Activated naive CD8-positive, alpha-beta T cell treated with anti-CD3 and anti-CD28 coated beads, Interleukin-2, amount 10 ng/mL, durations not matched to agents 7 days and 5 days (primary cell): ENCODE results near the gene ASB10. TPM values are rescaled to one million over a fixed set of nuclear protein-coding genes. Genes with fewer than 3 reads are reported as not detected.

Experiments used
- ATAC-seq: fragments of 150-1000 bp; cut with Tn5 transposase; one replicate; pipeline ENCODE4 v1.10.0; 2021; ENCODE audit warnings: low read depth, moderate library complexity
- POLR2A ChIA-PET: fragments of 350-600 bp; sonication (Branson Sonifier 250); formaldehyde crosslinking; loops from one replicate; lab custom pipeline; 2021; ENCODE audit warnings: antibody characterized with exemption; lab: Charles Lee
- DNase-seq: peaks from one replicate; pipeline ENCODE4 v3.0.0; 2021
- H3K27ac Mint-ChIP-seq: one replicate; pipeline ENCODE4 v1.8.0; 2022; ENCODE audit warnings: mild to moderate bottlenecking, mixed read lengths
- H3K27me3 Mint-ChIP-seq: one replicate; pipeline ENCODE4 v1.8.0; 2022; ENCODE audit warnings: mild to moderate bottlenecking, moderate library complexity, mixed read lengths
- H3K36me3 Mint-ChIP-seq: one replicate; pipeline ENCODE4 v1.8.0; 2021; ENCODE audit warnings: mild to moderate bottlenecking, mixed read lengths
- H3K4me1 Mint-ChIP-seq: one replicate; pipeline ENCODE4 v1.8.0; 2021; ENCODE audit warnings: mixed read lengths
- H3K4me3 Mint-ChIP-seq: one replicate; pipeline ENCODE4 v1.8.0; 2022; ENCODE audit warnings: mild to moderate bottlenecking, moderate library complexity, mixed read lengths
- H3K9me3 Mint-ChIP-seq: one replicate; pipeline ENCODE4 v1.8.0; 2021; ENCODE audit warnings: mixed read lengths
- total RNA-seq, 2 experiments: library from RNA; stranded (reverse); gene quantifications; one replicate each; pipeline ENCODE4 v1.2.3, GENCODE V29; 2021

The ASB10 gene, protein sequence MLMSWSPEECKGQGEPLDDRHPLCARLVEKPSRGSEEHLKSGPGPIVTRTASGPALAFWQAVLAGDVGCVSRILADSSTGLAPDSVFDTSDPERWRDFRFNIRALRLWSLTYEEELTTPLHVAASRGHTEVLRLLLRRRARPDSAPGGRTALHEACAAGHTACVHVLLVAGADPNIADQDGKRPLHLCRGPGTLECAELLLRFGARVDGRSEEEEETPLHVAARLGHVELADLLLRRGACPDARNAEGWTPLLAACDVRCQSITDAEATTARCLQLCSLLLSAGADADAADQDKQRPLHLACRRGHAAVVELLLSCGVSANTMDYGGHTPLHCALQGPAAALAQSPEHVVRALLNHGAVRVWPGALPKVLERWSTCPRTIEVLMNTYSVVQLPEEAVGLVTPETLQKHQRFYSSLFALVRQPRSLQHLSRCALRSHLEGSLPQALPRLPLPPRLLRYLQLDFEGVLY
- not detected for total RNA-seq

DNA sequence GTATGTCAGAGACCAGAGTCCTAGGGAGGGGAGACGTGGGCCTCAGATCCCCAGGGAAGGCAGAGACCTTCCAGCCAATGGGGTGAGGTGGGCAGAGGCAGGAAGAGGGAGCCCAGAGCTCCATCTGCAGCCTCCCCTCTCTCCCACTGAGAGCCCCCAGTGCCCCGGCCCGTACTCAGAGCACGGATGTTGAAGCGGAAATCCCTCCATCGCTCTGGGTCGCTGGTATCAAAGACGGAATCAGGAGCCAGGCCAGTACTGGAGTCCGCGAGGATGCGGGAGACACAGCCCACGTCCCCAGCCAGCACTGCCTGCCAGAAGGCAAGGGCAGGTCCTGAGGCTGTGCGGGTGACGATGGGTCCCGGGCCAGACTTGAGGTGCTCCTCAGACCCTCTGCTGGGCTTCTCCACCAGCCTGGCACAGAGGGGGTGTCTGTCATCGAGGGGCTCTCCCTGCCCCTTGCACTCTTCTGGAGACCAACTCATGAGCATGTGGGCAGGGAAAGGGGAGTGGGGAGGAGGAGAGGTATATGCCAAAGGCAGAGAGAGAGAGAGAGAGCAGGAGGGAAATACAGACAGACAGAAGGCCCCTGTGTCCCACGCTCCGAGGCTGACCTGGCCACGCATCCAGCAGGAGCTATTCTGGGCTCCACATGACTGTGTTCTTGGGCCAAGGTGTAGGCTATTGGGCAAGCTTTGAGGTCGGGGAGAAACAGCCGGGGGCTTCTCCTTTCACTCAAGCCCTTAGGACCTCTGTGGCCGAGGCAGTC, at the start of gene ASB10:
Gene ASB10, minus strand, starts transcription at position 611 of the 769 bp plus-strand sequence. Its CDS starts 120 bp downstream, at position 491.
- Mint-ChIP-seq H3K4me3 (no peak within 1 kb of the TSS), H3K27me3 (peaks cover 21% of the 10 kb centered on the region), H3K4me1 (no peaks in the 10 kb centered on the region), H3K36me3 (no peaks in the 10 kb centered on the region), H3K27ac (no peak within 1 kb of the TSS), H3K9me3 (no peaks in the 10 kb centered on the region)
- DNase-seq (no peak), ATAC-seq (no peak)
- POLR2A ChIA-PET: interaction anchor here (0.7 kb wide), 1 partner anchor 275 kb away, joined by 3 read pairs; no protein-coding TSS in a partner anchor

DNA sequence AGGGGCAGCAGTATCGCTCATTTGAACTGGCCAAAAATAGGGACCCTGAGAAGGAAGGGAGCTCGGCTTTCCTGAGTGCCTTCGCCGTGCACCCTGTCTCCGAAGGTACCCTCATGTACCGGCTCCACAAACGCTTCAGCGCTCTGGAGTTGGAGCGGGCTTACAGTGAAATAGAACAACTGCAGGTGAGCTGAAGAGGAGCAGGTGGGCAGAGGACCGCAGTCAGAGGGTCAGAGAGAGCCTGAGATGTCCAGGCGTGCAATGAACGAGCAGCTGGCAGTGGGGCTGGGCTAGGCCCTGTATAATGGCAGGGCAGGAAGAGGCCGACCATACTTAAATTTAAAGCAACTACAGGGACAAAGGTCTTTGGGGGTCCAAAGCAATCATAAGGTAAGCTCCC, 49.4 kb upstream of the ASB10 start:
- ATAC-seq: no peak
- Mint-ChIP-seq H3K9me3 (no peaks in the 10 kb centered on the region), H3K4me1 (peaks cover 19% of the 10 kb centered on the region), H3K4me3 (no peak overlapping the region), H3K27me3 (no peaks in the 10 kb centered on the region), H3K27ac (no peak overlapping the region), H3K36me3 (peaks cover 2% of the 10 kb centered on the region)
- no peak for DNase-seq
- POLR2A ChIA-PET: interaction anchor here (1.3 kb wide), 1 partner anchor 9 kb away, joined by 6 read pairs; the partner anchor contains the start of gene ABCF2

DNA sequence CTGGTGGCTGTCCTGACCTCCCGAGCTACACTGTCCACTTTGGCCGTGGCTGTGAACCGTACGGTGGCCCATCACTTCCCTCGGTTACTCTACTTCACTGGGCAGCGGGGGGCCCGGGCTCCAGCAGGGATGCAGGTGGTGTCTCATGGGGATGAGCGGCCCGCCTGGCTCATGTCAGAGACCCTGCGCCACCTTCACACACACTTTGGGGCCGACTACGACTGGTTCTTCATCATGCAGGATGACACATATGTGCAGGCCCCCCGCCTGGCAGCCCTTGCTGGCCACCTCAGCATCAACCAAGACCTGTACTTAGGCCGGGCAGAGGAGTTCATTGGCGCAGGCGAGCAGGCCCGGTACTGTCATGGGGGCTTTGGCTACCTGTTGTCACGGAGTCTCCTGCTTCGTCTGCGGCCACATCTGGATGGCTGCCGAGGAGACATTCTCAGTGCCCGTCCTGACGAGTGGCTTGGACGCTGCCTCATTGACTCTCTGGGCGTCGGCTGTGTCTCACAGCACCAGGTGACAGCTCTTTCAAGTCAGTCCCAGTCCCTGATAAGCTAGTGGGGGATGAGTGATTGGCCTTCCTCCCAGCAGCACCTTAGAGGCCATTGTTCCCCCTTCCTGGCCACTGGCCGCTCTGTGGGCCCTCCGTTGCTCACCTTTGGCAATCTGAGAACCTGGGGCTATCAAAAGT, 48.2 kb upstream of the ASB10 start:
- Mint-ChIP-seq H3K9me3 (no peaks in the 10 kb centered on the region), H3K4me3 (no peak overlapping the region), H3K4me1 (peaks cover 15% of the 10 kb centered on the region), H3K36me3 (peaks cover 2% of the 10 kb centered on the region), H3K27me3 (peaks cover 3% of the 10 kb centered on the region), H3K27ac (no peak overlapping the region)
- POLR2A ChIA-PET: interaction anchor here (3.6 kb wide), 1 partner anchor 8 kb away, joined by 39 read pairs; no protein-coding TSS in a partner anchor
- ATAC-seq (no peak), DNase-seq (no peak)

DNA sequence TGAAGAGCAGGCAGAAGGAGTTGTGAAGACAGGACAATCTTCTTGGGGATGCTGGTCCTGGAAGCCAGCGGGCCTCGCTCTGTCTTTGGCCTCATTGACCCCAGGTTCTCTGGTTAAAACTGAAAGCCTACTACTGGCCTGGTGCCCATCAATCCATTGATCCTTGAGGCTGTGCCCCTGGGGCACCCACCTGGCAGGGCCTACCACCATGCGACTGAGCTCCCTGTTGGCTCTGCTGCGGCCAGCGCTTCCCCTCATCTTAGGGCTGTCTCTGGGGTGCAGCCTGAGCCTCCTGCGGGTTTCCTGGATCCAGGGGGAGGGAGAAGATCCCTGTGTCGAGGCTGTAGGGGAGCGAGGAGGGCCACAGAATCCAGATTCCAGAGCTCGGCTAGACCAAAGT, 46.8 kb upstream of the ASB10 start:
- Mint-ChIP-seq H3K27ac (peak overlapping the region; percentile 99), H3K36me3 (no peaks in the 10 kb centered on the region), H3K4me1 (peaks cover 15% of the 10 kb centered on the region), H3K9me3 (no peaks in the 10 kb centered on the region), H3K27me3 (peaks cover 6% of the 10 kb centered on the region), H3K4me3 (peak overlapping the region; percentile 99)
- ATAC-seq (no peak), DNase-seq (no peak)
- POLR2A ChIA-PET: interaction anchor here (1.1 to 3.6 kb wide), 3 partner anchors 9 to 27 kb away, joined by 5 to 39 read pairs (median 10); no protein-coding TSS in a partner anchor

DNA sequence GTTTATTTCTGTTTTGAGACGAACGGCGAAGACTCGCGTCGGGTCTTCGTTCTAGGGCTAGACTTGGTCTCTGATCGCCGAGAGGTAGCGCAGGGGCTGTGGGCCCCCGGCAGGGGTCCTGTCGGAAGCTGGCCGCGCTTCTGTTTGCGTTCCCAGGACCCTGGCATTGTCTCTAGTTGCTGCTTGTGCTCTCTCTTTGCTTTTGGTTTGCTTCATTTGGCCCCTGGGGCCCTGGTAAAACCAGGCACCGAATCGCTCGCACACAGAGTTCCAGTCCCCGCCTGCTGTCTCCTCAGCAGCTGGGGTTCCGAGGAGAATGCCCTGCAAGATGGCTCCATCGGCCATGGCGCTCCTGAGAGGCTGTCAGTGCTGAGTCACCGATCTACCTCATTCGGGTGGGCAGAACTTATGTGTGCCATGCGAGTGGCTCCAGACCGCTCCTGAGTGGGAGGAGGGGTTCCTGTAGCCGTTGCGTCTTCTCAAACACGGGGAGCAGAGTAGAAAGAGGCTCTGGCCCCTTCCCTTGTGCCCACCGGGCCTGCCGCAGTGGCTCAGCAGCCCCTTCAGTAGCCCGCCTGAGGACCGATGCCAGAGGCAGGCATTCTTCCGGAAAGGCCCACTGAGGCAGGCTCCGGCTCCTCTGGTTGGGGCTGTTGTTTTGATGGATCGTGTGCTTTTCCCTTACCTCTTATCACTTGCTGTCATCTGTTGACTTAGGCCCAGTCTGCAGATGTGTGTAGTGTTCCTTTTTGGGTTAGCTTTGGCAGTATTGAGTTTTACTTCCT, 46.1 kb upstream of the ASB10 start:
- peak; percentile 68 for DNase-seq
- H3K27me3 Mint-ChIP-seq: peaks cover 6% of the 10 kb centered on the region
- peak; percentile 69 for ATAC-seq
- no peaks in the 10 kb centered on the region for H3K36me3 Mint-ChIP-seq
- H3K9me3 Mint-ChIP-seq: no peaks in the 10 kb centered on the region
- peak overlapping the region; percentile 99 for H3K4me3 Mint-ChIP-seq
- peak overlapping the region; percentile 99 for H3K27ac Mint-ChIP-seq
- POLR2A ChIA-PET: interaction anchor here (0.5 to 3.6 kb wide), 9 partner anchors 10 to 108 kb away, joined by 3 to 39 read pairs (median 4); partner anchors contain the start of gene NUB1
- H3K4me1 Mint-ChIP-seq: peaks cover 17% of the 10 kb centered on the region

DNA sequence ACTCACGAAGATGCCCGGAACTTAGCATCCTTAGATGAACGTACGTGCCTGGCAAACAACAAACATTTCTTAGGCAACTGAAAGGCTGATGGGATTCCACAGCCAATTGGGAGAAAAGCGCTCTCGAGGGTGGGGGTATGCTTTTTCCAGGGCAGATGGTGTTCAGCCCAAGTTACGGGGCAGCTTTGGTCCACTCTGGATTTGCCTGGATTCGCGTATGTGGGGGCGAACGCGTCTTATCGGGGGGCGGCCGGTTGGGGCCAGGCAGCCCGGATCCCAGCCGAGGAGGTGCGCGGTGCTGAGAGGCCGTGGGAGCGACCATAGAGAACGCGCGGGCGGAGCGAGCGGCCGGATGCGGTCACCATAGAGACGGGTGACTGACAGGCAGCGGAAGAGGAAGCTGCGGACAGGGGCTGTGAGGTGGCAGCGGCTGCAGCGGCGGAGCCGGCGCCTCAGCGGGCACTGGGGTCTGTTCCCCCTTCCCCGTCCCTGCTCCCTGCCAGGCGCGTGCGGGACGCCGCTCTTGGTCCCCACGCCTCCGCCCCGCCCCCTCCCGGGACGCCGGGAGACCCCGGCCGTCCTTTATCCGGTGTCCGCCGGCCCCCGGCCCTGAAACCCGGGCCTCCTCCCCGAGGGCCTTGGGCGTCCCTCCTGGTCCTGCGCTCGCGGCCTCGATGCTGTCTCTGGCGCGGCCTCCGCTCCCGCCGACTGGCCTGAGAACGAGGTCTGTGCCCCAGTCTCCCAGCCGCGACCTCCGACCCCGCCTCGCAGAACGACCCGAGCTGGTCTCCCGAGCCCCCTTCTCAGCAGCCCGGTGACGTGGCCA, 45.3 kb upstream of the ASB10 start, which contains the start of gene CHPF2:
Gene CHPF2, plus strand, starts transcription at position 393 of the 826 bp plus-strand sequence. CDS start 1,529 bp downstream, outside the sequence.
- POLR2A ChIA-PET: interaction anchor here (0.6 to 3.6 kb wide), 9 partner anchors 9 to 109 kb away, joined by 3 to 39 read pairs (median 4); partner anchors contain the start of gene NUB1
- Mint-ChIP-seq H3K27ac (peak within 1 kb of the TSS; percentile 99), H3K36me3 (no peaks in the 10 kb centered on the region), H3K4me1 (peaks cover 20% of the 10 kb centered on the region), H3K4me3 (peak within 1 kb of the TSS; percentile 99), H3K9me3 (no peaks in the 10 kb centered on the region), H3K27me3 (peaks cover 6% of the 10 kb centered on the region)
- DNase-seq (peak; percentile 91), ATAC-seq (peak; percentile 88)

DNA sequence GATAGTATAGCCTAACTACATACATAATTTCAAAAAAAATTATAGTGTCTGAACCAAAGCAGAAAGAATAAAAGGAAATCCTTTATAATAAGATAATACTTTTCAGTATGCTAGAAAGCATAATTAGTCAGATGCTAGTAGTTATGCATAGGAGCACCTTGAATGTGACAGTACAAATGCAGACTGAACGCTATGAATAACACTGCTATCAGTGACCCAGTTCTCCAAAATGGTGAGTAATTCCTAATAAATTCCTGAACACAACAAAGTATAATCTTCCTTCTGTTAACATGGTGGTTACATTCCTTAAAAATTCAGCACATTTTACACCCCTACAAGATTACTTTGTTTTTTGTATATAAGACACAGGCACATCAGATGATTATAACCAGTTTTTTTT, 44.0 kb upstream of the ASB10 start:
- H3K36me3 Mint-ChIP-seq: peaks cover 2% of the 10 kb centered on the region
- POLR2A ChIA-PET: no interaction called here
- peaks cover 27% of the 10 kb centered on the region for H3K4me1 Mint-ChIP-seq
- H3K27me3 Mint-ChIP-seq: peaks cover 6% of the 10 kb centered on the region
- H3K9me3 Mint-ChIP-seq: no peaks in the 10 kb centered on the region
- peak overlapping the region; percentile 39 for H3K4me3 Mint-ChIP-seq
- DNase-seq (no peak), ATAC-seq (no peak)
- no peak overlapping the region for H3K27ac Mint-ChIP-seq

DNA sequence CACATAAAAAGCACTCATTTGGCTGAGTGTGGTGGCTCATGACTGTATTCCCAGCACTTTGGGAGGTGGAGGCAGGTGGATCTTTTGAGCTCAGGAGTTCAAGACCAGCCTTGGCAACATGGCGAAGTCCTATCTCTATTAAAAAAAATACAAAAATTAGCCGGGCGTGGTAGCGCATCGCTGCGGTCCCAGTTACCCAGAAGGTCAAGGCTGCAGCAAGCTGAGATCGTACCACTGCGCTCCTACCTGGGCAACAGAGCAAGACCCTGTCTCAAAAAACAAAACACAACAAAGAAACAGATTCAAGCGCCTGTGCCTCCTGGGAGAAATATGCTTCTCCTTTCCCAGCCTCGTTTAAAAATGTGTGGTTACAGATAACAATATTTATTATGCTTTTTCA, 42.2 kb upstream of the ASB10 start:
- no peak for DNase-seq
- Mint-ChIP-seq H3K4me1 (peaks cover 37% of the 10 kb centered on the region), H3K27ac (no peak overlapping the region), H3K27me3 (peaks cover 6% of the 10 kb centered on the region), H3K9me3 (no peaks in the 10 kb centered on the region), H3K4me3 (no peak overlapping the region), H3K36me3 (peaks cover 2% of the 10 kb centered on the region)
- POLR2A ChIA-PET: no interaction called here
- ATAC-seq: no peak

DNA sequence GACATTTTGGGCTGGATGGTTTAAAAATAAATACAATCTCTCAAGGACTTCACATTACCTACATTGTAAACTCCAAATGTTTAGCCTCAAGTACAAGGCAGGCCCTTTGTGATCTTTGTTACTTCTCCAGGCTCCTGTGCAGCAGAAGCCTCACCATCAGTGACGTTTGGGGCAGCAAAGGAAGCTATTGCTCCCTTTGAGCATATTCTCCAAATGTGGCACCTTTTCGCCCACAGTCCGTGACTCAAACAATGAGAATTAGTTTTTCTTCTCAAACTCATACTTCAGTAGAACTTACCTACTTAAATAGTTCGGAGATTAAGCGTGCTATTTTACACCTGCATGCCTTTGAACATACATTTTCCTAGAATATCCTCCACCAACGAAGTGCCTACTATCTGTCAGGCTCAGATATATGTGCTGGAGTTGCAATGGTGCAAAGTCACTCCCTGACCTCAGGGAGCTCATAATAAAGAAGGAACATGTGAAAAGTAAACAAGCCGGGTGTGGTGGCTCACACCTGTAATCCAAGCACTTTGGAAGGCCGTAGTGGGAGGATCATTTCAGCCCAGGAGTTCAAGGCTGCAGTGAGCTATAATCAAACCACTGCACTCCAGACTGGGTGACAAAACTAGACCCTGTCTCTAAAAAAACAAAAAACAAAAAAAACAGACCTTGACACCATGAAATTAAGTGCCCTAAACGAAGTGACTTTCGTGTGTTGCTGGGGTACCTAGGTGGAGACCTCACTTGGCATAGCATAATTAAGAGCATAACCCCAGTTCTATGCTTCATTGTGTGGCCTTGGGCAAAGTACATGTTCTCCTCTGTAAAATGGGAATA, 41.2 kb upstream of the ASB10 start:
- Mint-ChIP-seq H3K4me1 (peaks cover 30% of the 10 kb centered on the region), H3K27ac (peak overlapping the region; percentile 83), H3K9me3 (no peaks in the 10 kb centered on the region), H3K36me3 (peaks cover 5% of the 10 kb centered on the region), H3K4me3 (peak overlapping the region; percentile 93), H3K27me3 (peaks cover 6% of the 10 kb centered on the region)
- POLR2A ChIA-PET: interaction anchor here (1.0 to 2.1 kb wide), 5 partner anchors 9 to 200 kb away, joined by 3 to 18 read pairs (median 5); partner anchors contain the start of gene ABCB8
- DNase-seq (no peak), ATAC-seq (no peak)

DNA sequence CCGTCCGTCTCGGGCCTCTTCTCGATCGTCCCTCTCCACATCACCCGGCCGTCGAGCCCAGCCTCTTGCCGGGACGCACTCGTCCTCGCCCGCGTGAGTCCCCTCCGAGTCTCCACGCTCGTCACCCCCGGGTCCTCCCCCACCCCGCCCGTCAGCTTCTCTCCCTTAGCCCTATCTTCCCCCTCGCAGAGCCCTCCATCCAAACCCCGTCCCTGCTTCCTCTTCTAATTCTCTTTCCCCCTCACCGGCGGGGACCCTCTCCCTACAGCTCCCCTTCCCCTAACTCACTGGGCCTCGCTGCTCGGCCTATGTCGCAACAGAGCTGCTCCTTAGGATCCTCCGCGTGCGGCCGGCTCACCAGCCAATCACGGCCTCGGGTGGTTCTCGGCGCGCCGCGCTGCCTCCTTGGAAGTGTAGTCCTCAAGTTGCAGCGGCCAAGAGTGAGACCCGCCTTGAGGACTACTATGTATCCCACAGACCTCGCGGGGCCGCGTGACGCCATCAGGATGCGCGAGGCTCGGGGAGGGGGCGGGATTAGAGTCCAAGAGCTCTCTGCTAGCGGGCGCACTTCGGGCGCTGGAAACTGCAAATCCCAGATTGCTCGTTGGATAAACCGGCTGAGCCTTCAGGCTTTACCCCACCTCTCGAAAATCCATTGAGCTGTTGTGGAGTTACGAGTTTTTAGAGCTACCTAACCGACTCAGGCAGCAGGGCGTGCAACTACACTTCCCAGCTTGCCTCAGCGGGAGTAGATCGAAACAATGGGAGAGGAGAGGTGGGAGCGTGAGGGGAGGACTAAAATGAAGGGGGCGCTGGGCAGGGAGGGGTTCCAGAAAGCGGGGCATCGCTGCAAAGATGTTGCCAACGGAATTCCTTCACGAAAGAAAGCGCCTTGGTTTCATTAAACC, 40.1 kb upstream of the ASB10 start, which contains the start of gene ABCF2:
Gene ABCF2, minus strand, starts transcription at position 331 of the 908 bp plus-strand sequence. CDS start 747 bp downstream, outside the sequence.
- Mint-ChIP-seq H3K36me3 (peaks cover 8% of the 10 kb centered on the region), H3K4me3 (peak within 1 kb of the TSS; percentile 93), H3K27ac (peak within 1 kb of the TSS; percentile 86), H3K9me3 (no peaks in the 10 kb centered on the region), H3K27me3 (peaks cover 6% of the 10 kb centered on the region), H3K4me1 (peaks cover 29% of the 10 kb centered on the region)
- POLR2A ChIA-PET: interaction anchor here (0.6 to 2.1 kb wide), 12 partner anchors 9 to 233 kb away, joined by 3 to 18 read pairs (median 4); partner anchors contain the start of gene ABCB8
- ATAC-seq (peak; percentile 100), DNase-seq (peak; percentile 97)
